ENCODE data around the gene IL13RA2.

IL13RA2 gene

DNA sequence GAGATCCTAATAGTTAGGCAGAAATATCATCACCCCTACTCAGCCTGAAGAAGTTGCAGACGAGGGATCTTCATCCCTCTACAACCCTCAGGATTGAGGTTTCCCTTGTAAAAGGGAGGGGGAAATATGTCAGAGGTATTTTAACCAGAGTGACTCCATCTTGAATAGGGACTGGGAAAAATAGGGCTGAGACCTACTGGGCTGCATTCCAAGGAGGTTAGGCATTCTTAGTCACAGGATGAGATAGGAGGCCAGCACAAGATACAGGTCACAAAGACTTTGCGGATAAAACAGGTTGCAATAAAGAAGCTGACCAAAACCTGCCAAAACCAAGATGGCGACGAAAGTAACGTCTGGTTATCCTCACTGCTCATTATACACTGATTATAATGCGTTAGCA lies 17.5 kb downstream of the IL13RA2 start:
- H3K27ac ChIP-seq (ENCODE audit: low read depth, low read length), result no peak overlapping the region
- H3K9ac ChIP-seq (ENCODE audit: low read length), result no peak overlapping the region
- H3K36me3 ChIP-seq (ENCODE audit: control insufficient read depth, insufficient read depth, low read length), result no peaks in the 10 kb centered on the region
- H3K27me3 ChIP-seq (ENCODE audit: control insufficient read depth, insufficient read depth, low read length), result peaks cover 36% of the 10 kb centered on the region; the same call in 1 of the 2 replicates
- H3K9me3 ChIP-seq (ENCODE audit: control insufficient read depth, insufficient read depth, low read depth, low read length), result 0 out of 2 replicates have a peak, but pooled peaks cover 3% of the 10 kb centered on the region
- no peak overlapping the region for H3K4me3 ChIP-seq (ENCODE audit: low read depth, low read length)
- H3K4me1 ChIP-seq (ENCODE audit: control insufficient read depth, insufficient read depth, low read length), result no peaks in the 10 kb centered on the region

GRCh38 chrX:114997779-114998178 lies 19.6 kb downstream of the IL13RA2 start:
- no peak overlapping the region for H3K4me3 ChIP-seq (ENCODE audit: low read depth, low read length)
- no peaks in the 10 kb centered on the region for H3K36me3 ChIP-seq (ENCODE audit: control insufficient read depth, insufficient read depth, low read length)
- no peak overlapping the region for H3K9ac ChIP-seq (ENCODE audit: low read length)
- no peaks in the 10 kb centered on the region for H3K4me1 ChIP-seq (ENCODE audit: control insufficient read depth, insufficient read depth, low read length)
- H3K27me3 ChIP-seq (ENCODE audit: control insufficient read depth, insufficient read depth, low read length), result peaks cover 46% of the 10 kb centered on the region; the same call in 1 of the 2 replicates
- H3K27ac ChIP-seq (ENCODE audit: low read depth, low read length), result no peak overlapping the region
- H3K9me3 ChIP-seq (ENCODE audit: control insufficient read depth, insufficient read depth, low read depth, low read length), result 0 out of 2 replicates have a peak, but pooled peaks cover 3% of the 10 kb centered on the region

GRCh38 chrX:114985967-114986592 lies 31.3 kb downstream of the IL13RA2 start:
- H3K4me1 ChIP-seq (ENCODE audit: control insufficient read depth, insufficient read depth, low read length), result no peaks in the 10 kb centered on the region
- no peak overlapping the region for H3K27ac ChIP-seq (ENCODE audit: low read depth, low read length)
- peaks cover 47% of the 10 kb centered on the region for H3K27me3 ChIP-seq (ENCODE audit: control insufficient read depth, insufficient read depth, low read length)
- no peak overlapping the region for H3K9ac ChIP-seq (ENCODE audit: low read length)
- no peaks in the 10 kb centered on the region for H3K9me3 ChIP-seq (ENCODE audit: control insufficient read depth, insufficient read depth, low read depth, low read length)
- no peak overlapping the region for H3K4me3 ChIP-seq (ENCODE audit: low read depth, low read length)
- H3K36me3 ChIP-seq (ENCODE audit: control insufficient read depth, insufficient read depth, low read length), result no peaks in the 10 kb centered on the region

DNA sequence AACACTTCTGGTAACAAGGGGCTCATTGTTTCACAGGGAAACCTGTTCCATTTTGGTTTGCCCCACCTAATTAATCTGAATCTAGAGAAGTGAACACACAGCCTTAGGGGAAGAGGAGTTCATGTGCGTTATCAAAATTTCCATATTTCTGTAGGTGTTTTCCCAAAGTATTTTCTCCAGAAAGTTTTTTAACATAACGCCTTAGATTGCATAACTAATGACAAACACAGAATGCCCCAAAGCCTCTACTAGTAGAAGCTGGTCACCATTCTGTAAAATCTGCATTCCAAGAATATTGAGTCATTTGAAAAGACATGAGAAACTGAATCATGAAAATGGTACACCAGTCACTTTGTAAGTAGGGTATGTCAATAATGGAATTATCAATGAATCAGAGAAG lies 41.1 kb downstream of the IL13RA2 start:
- Histone ChIP-seq H3K27me3 (ENCODE audit: control insufficient read depth, insufficient read depth, low read length) (peaks cover 12% of the 10 kb centered on the region; the same call in 1 of the 2 replicates), H3K9ac (ENCODE audit: low read length) (no peak overlapping the region), H3K36me3 (ENCODE audit: control insufficient read depth, insufficient read depth, low read length) (no peaks in the 10 kb centered on the region), H3K4me1 (ENCODE audit: control insufficient read depth, insufficient read depth, low read length) (no peaks in the 10 kb centered on the region), H3K9me3 (ENCODE audit: control insufficient read depth, insufficient read depth, low read depth, low read length) (no peaks in the 10 kb centered on the region), H3K4me3 (ENCODE audit: low read depth, low read length) (no peak overlapping the region), H3K27ac (ENCODE audit: low read depth, low read length) (no peak overlapping the region)

DNA sequence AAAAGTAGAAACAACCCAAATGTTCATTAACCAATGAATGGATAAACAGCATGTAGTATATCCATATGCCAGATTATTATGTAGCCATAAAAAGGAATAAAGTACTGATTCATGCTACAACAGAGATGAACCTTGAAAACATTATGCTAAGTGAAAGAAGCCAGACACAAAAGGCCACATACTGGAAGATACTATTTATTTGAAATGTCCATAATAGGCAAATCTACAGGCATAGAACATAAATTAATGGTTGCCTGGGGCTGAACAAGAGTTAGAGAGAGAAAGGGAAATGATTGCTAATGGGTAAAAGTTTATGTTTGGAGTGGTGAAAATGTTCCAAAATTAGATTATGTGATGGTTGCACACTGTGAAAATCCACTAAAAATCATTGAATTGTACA lies 44.4 kb downstream of the IL13RA2 start:
- Histone ChIP-seq H3K9me3 (ENCODE audit: control insufficient read depth, insufficient read depth, low read depth, low read length) (no peaks in the 10 kb centered on the region), H3K27me3 (ENCODE audit: control insufficient read depth, insufficient read depth, low read length) (no peaks in the 10 kb centered on the region; the same call in 1 of the 2 replicates), H3K4me1 (ENCODE audit: control insufficient read depth, insufficient read depth, low read length) (no peaks in the 10 kb centered on the region), H3K9ac (ENCODE audit: low read length) (no peak overlapping the region), H3K4me3 (ENCODE audit: low read depth, low read length) (no peak overlapping the region), H3K36me3 (ENCODE audit: control insufficient read depth, insufficient read depth, low read length) (no peaks in the 10 kb centered on the region), H3K27ac (ENCODE audit: low read depth, low read length) (no peak overlapping the region)

- no peaks in the 10 kb centered on the region for H3K9me3 ChIP-seq (ENCODE audit: control insufficient read depth, insufficient read depth, low read depth, low read length)
- H3K27me3 ChIP-seq (ENCODE audit: control insufficient read depth, insufficient read depth, low read length), result peaks cover 6% of the 10 kb centered on the region; the same call in 1 of the 2 replicates
- no peak overlapping the region for H3K27ac ChIP-seq (ENCODE audit: low read depth, low read length)
- no peaks in the 10 kb centered on the region for H3K4me1 ChIP-seq (ENCODE audit: control insufficient read depth, insufficient read depth, low read length)
- no peaks in the 10 kb centered on the region for H3K36me3 ChIP-seq (ENCODE audit: control insufficient read depth, insufficient read depth, low read length)
- H3K4me3 ChIP-seq (ENCODE audit: low read depth, low read length), result no peak overlapping the region
- no peak overlapping the region for H3K9ac ChIP-seq (ENCODE audit: low read length)
These were observed 46.6 kb downstream of the IL13RA2 start for GRCh38 chrX:114970806-114971205.

DNA sequence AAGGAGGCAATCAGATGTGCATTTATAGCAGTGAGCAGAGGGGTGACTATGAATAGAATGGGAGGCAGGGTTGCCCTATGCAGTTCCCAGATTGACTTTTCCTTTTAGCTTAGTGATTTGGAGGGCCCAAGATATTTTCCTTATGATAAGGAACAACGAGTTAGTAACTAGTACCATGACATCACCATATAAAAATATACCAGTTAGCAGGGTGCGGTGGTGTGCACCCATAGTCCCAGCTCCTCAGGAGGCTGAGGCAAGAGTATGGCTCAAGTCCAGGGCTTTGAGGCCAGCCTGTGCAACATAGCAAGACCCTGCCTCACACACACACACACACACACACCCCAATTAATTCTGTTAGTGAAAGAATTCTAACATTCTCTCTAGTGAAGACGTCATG lies 53.0 kb downstream of the IL13RA2 start:
- Histone ChIP-seq H3K9ac (ENCODE audit: low read length) (no peak overlapping the region), H3K9me3 (ENCODE audit: control insufficient read depth, insufficient read depth, low read depth, low read length) (no peaks in the 10 kb centered on the region), H3K36me3 (ENCODE audit: control insufficient read depth, insufficient read depth, low read length) (no peaks in the 10 kb centered on the region), H3K27ac (ENCODE audit: low read depth, low read length) (no peak overlapping the region), H3K4me1 (ENCODE audit: control insufficient read depth, insufficient read depth, low read length) (peaks cover 6% of the 10 kb centered on the region), H3K4me3 (ENCODE audit: low read depth, low read length) (no peak overlapping the region), H3K27me3 (ENCODE audit: control insufficient read depth, insufficient read depth, low read length) (peaks cover 6% of the 10 kb centered on the region; the same call in 1 of the 2 replicates)

DNA sequence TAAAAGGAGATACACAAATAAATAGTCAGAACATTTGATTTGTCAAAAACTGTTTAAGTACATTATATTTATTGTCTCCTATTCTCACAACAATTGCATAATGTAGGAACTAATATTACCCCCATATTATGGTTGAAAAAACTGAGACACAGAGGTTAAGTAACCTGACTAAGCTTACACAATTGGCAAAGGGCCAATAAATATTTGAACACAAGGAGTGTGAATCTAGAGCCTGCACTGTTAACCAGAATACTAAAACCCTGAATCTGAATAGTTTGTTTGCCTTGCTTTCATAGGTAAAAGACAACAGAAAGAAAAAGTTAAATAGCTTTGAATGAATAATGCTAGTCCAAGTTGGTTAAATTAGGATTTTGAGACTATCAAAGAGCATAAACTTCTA lies 55.2 kb downstream of the IL13RA2 start:
- no peak overlapping the region for H3K9ac ChIP-seq (ENCODE audit: low read length)
- H3K9me3 ChIP-seq (ENCODE audit: control insufficient read depth, insufficient read depth, low read depth, low read length), result no peaks in the 10 kb centered on the region
- peaks cover 6% of the 10 kb centered on the region for H3K4me1 ChIP-seq (ENCODE audit: control insufficient read depth, insufficient read depth, low read length)
- H3K4me3 ChIP-seq (ENCODE audit: low read depth, low read length), result no peak overlapping the region
- H3K36me3 ChIP-seq (ENCODE audit: control insufficient read depth, insufficient read depth, low read length), result no peaks in the 10 kb centered on the region
- H3K27ac ChIP-seq (ENCODE audit: low read depth, low read length), result no peak overlapping the region
- H3K27me3 ChIP-seq (ENCODE audit: control insufficient read depth, insufficient read depth, low read length), result peaks cover 6% of the 10 kb centered on the region; the same call in 1 of the 2 replicates

- no peak overlapping the region for H3K4me3 ChIP-seq (ENCODE audit: low read depth, low read length)
These were observed 57.7 kb downstream of the IL13RA2 start for GRCh38 chrX:114959729-114960128.

More at GRCh38 chrX:114959729-114960128, 57.7 kb downstream of the IL13RA2 start:
- Histone ChIP-seq H3K9ac (ENCODE audit: low read length) (no peak overlapping the region), H3K27me3 (ENCODE audit: control insufficient read depth, insufficient read depth, low read length) (peaks cover 4% of the 10 kb centered on the region; the same call in 1 of the 2 replicates), H3K27ac (ENCODE audit: low read depth, low read length) (no peak overlapping the region), H3K9me3 (ENCODE audit: control insufficient read depth, insufficient read depth, low read depth, low read length) (no peaks in the 10 kb centered on the region), H3K4me1 (ENCODE audit: control insufficient read depth, insufficient read depth, low read length) (peaks cover 6% of the 10 kb centered on the region), H3K36me3 (ENCODE audit: control insufficient read depth, insufficient read depth, low read length) (no peaks in the 10 kb centered on the region)

Measured in HUES6 (cell line).